ENCODE measurements around the gene AAGAB.

GRCh38 chr15:67251318-67251717 is 3.1 kb downstream of the AAGAB start:
- TF ChIP-seq, protein P1, sequence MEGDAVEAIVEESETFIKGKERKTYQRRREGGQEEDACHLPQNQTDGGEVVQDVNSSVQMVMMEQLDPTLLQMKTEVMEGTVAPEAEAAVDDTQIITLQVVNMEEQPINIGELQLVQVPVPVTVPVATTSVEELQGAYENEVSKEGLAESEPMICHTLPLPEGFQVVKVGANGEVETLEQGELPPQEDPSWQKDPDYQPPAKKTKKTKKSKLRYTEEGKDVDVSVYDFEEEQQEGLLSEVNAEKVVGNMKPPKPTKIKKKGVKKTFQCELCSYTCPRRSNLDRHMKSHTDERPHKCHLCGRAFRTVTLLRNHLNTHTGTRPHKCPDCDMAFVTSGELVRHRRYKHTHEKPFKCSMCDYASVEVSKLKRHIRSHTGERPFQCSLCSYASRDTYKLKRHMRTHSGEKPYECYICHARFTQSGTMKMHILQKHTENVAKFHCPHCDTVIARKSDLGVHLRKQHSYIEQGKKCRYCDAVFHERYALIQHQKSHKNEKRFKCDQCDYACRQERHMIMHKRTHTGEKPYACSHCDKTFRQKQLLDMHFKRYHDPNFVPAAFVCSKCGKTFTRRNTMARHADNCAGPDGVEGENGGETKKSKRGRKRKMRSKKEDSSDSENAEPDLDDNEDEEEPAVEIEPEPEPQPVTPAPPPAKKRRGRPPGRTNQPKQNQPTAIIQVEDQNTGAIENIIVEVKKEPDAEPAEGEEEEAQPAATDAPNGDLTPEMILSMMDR (IDR thresholded peaks at IDR 0.05): no peak
- no peak for TF ChIP-seq POLR2A (IDR thresholded peaks at IDR 0.05)
